ENCODE data around the gene MESD. TPM values are rescaled to one million over a fixed set of nuclear protein-coding genes. Genes with fewer than 3 reads are reported as not detected.

Gene MESD
- total RNA-seq, 4 donors from 2014 or later: 21.2 to 43.8 (median 35.1) TPM

DNA sequence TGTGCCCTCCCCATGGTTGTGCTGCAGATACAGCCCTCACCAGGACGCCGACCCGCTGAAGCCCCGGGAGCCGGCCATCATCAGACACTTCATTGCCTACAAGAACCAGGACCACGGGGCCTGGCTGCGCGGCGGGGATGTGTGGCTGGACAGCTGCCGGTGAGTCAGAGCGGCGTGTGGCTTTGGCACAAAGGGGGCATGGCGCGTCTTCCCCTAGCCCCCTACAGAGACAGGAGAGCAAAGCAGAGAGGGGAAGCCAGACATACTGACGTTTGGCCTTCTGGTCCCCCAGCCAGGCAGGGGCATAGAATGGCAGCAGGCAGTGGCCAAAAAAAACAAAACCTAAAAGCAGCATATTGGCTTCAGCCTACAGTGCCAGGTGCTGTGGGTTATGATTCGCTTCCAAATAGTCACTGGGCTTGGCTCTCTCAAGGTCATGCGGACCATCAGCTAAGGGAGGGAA lies 64.0 kb downstream of the MESD start:
- no peak for DNase-seq (ENCODE audit: low spot score in 2 of 2)
- TF ChIP-seq EP300 (IDR thresholded peaks at IDR 0.05) (no peak), POLR2A (IDR thresholded peaks at IDR 0.05) (no peak)
- TF ChIP-seq, protein P1, sequence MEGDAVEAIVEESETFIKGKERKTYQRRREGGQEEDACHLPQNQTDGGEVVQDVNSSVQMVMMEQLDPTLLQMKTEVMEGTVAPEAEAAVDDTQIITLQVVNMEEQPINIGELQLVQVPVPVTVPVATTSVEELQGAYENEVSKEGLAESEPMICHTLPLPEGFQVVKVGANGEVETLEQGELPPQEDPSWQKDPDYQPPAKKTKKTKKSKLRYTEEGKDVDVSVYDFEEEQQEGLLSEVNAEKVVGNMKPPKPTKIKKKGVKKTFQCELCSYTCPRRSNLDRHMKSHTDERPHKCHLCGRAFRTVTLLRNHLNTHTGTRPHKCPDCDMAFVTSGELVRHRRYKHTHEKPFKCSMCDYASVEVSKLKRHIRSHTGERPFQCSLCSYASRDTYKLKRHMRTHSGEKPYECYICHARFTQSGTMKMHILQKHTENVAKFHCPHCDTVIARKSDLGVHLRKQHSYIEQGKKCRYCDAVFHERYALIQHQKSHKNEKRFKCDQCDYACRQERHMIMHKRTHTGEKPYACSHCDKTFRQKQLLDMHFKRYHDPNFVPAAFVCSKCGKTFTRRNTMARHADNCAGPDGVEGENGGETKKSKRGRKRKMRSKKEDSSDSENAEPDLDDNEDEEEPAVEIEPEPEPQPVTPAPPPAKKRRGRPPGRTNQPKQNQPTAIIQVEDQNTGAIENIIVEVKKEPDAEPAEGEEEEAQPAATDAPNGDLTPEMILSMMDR (IDR thresholded peaks at IDR 0.05): no peak
- WGBS, 2 donors: 87 to 92% methylated on average over 17 of the region's 17 CpGs
- no peak overlapping the region for H3K27ac ChIP-seq
- no peaks in the 10 kb centered on the region for H3K4me1 ChIP-seq
- H3K27me3 ChIP-seq: no peaks in the 10 kb centered on the region
- peaks cover 0 to 55% (median 0%) of the 10 kb centered on the region in 3 donors for H3K36me3 ChIP-seq
- H3K4me3 ChIP-seq: no peak overlapping the region
- no peaks in the 10 kb centered on the region for H3K9me3 ChIP-seq

DNA sequence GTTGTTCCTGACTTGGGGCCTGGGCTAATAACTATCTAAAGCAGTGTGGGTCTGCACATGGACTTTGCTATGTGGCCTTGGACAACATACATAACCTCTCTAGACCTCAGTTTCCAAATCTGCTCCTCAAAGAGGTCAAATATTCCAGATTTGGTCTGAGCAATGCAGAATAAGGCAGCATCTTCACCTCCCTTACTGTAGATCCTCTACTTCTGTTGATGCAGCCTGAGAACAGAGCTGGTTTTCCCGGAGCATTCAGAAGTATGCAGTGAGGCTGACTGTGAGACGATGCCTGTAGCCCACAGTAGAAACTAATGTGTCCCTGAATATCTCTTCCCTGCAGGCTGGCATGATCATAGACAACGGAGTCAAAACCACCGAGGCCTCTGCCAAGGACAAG lies 65.3 kb downstream of the MESD start:
- 93 to 98% methylated on average over 4 of the region's 4 CpGs for WGBS, 2 donors
- TF ChIP-seq, protein P1 (IDR thresholded peaks at IDR 0.05): no peak
- no peak for TF ChIP-seq EP300 (IDR thresholded peaks at IDR 0.05)
- TF ChIP-seq POLR2A (IDR thresholded peaks at IDR 0.05): no peak
- no peaks in the 10 kb centered on the region for H3K27me3 ChIP-seq

DNA sequence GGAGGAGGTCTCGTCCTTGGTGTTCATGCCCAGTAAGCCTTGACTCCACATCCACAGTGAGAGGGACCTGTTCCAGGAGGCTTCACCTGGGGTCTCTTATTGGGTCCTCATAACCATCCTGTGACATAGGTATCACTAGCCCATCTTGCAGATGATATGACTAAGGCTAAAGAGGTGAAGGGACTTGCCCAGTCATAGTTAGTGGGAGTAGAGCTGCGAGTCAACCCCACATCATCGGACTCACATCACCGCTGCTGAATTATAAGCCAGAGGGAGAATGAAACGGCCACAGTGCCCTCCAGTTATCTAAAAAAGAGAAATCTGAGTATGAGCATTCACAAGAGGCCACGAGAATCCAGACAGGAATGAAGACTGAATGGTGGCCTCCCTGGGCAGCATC lies 66.0 kb downstream of the MESD start:
- H3K36me3 ChIP-seq: peaks cover 0 to 54% (median 0%) of the 10 kb centered on the region in 3 donors
- H3K27ac ChIP-seq: no peak overlapping the region
- H3K4me1 ChIP-seq: no peaks in the 10 kb centered on the region
- H3K4me3 ChIP-seq: no peak overlapping the region
- TF ChIP-seq EP300 (IDR thresholded peaks at IDR 0.05) (no peak), POLR2A (IDR thresholded peaks at IDR 0.05) (no peak)
- TF ChIP-seq, protein P1 (IDR thresholded peaks at IDR 0.05): no peak
- DNase-seq (ENCODE audit: low spot score in 2 of 2): no peak
- no peaks in the 10 kb centered on the region for H3K9me3 ChIP-seq
- H3K27me3 ChIP-seq: no peaks in the 10 kb centered on the region
- 85 to 91% methylated on average over 6 of the region's 6 CpGs for WGBS, 2 donors

More for the DNA sequence above, 65.3 kb downstream of the MESD start:
- Histone ChIP-seq H3K4me3 (no peak overlapping the region), H3K4me1 (no peaks in the 10 kb centered on the region), H3K9me3 (no peaks in the 10 kb centered on the region), H3K36me3 (peaks cover 0 to 52% (median 0%) of the 10 kb centered on the region in 3 donors), H3K27ac (no peak overlapping the region)
- DNase-seq (ENCODE audit: low spot score in 2 of 2): no peak

DNA sequence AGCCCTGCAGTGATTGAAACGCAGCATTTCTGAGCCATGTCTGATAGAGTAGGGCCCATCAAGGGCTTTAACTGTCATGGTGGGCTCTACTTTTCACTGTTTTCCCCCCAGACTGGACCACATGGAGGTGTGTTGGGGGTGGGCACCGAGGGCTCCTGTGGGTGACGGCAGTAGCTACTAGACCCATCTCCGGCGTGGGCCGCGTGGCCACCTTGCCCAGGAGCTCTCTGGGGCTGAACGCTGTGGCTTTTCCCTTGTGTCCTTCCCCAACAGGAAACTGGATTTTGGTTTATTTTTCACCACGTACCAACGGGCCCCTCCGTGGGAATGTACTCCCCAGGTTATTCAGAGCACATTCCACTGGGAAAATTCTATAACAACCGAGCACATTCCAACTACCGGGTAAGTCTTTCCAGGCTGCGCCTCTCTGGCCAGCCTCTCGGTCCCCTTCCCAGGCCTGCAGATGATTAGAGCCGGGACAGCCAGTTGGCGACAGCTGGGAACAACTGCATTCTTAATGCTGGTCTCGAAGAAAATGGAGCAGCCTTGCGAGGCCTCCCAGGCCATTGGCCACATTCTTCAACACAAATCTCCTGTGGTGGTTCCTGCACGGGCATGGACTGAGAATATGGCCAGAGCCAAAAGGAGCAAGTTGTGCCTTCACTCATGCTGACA lies 67.7 kb downstream of the MESD start:
- Histone ChIP-seq H3K4me3 (no peak overlapping the region), H3K27ac (no peak overlapping the region), H3K36me3 (peaks cover 0 to 54% (median 0%) of the 10 kb centered on the region in 3 donors), H3K4me1 (no peaks in the 10 kb centered on the region), H3K9me3 (no peaks in the 10 kb centered on the region), H3K27me3 (no peaks in the 10 kb centered on the region)
- WGBS, 2 donors: 90% methylated on average over 20 of the region's 20 CpGs
- TF ChIP-seq POLR2A (IDR thresholded peaks at IDR 0.05) (no peak), EP300 (IDR thresholded peaks at IDR 0.05) (no peak)
- no peak for DNase-seq (ENCODE audit: low spot score in 2 of 2)

DNA sequence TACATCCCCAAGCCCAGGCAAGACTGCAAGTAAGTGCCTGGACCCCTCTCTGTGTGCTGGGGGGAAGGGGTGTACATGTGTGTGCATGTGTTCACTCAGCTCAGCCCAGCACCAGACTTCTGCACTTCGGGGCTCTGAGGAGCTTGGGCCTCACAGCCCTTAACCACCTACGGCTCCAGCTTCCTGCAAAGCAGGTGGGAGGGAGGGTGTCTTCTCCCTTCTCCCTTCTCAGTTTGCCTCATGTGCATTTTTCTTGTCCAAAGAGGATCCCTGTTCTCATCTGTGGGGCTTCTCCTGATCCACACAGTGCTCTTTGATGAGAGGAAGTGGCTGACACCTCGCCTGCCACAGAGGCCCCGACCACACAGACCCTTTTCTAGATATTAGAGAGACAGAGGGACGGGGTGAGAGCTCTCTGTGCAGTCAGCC lies 69.3 kb downstream of the MESD start:
- TF ChIP-seq EP300 (IDR thresholded peaks at IDR 0.05) (no peak), POLR2A (IDR thresholded peaks at IDR 0.05) (no peak)
- TF ChIP-seq, protein P1 (IDR thresholded peaks at IDR 0.05): no peak
- no peak for DNase-seq (ENCODE audit: low spot score in 2 of 2)
- H3K27me3 ChIP-seq: no peaks in the 10 kb centered on the region
- no peak overlapping the region for H3K4me3 ChIP-seq
- WGBS, 2 donors: 54 to 65% methylated on average over 5 of the region's 5 CpGs
- peaks cover 0 to 49% (median 0%) of the 10 kb centered on the region in 3 donors for H3K36me3 ChIP-seq
- H3K4me1 ChIP-seq: no peaks in the 10 kb centered on the region
- H3K9me3 ChIP-seq: no peaks in the 10 kb centered on the region
- H3K27ac ChIP-seq: no peak overlapping the region
